ENCODE data around the gene HDHD5.

Gene HDHD5

GRCh38 chr22:17114173-17114897, 44.7 kb downstream of the HDHD5 start:
- Histone ChIP-seq H3K4me3 (IDR thresholded peaks at IDR 0.05; ENCODE audit: insufficient read depth, low read depth, low read length) (no peak overlapping the region), H3K27me3 (ENCODE audit: insufficient read depth, low read depth) (no peaks in the 10 kb centered on the region)
- TF ChIP-seq, protein P1, sequence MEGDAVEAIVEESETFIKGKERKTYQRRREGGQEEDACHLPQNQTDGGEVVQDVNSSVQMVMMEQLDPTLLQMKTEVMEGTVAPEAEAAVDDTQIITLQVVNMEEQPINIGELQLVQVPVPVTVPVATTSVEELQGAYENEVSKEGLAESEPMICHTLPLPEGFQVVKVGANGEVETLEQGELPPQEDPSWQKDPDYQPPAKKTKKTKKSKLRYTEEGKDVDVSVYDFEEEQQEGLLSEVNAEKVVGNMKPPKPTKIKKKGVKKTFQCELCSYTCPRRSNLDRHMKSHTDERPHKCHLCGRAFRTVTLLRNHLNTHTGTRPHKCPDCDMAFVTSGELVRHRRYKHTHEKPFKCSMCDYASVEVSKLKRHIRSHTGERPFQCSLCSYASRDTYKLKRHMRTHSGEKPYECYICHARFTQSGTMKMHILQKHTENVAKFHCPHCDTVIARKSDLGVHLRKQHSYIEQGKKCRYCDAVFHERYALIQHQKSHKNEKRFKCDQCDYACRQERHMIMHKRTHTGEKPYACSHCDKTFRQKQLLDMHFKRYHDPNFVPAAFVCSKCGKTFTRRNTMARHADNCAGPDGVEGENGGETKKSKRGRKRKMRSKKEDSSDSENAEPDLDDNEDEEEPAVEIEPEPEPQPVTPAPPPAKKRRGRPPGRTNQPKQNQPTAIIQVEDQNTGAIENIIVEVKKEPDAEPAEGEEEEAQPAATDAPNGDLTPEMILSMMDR (conservative IDR thresholded peaks at IDR 0.05; ENCODE audit: low read depth, low read length): no peak

GRCh38 chr22:17113600-17113999, 45.5 kb downstream of the HDHD5 start:
- no peak overlapping the region for H3K4me2 ChIP-seq
- H2AFZ ChIP-seq (ENCODE audit: low read depth): no peak overlapping the region
- H4K20me1 ChIP-seq (ENCODE audit: insufficient read depth): no peaks in the 10 kb centered on the region
- H3K4me3 ChIP-seq (IDR thresholded peaks at IDR 0.05; ENCODE audit: insufficient read depth, low read depth, low read length): no peak overlapping the region
- peaks cover 10% of the 10 kb centered on the region for H3K4me1 ChIP-seq (ENCODE audit: low read depth, poor library complexity, severe bottlenecking)
- H3K27ac ChIP-seq: no peak overlapping the region
- no peak overlapping the region for H3K9ac ChIP-seq
- TF ChIP-seq, protein P1 (conservative IDR thresholded peaks at IDR 0.05; ENCODE audit: low read depth, low read length): no peak
- no peaks in the 10 kb centered on the region for H3K27me3 ChIP-seq (ENCODE audit: insufficient read depth, low read depth)
- no peaks in the 10 kb centered on the region for H3K36me3 ChIP-seq (ENCODE audit: insufficient read depth)
- no peaks in the 10 kb centered on the region for H3K79me2 ChIP-seq (ENCODE audit: insufficient read depth, low read depth)

More at GRCh38 chr22:17114173-17114897, 44.7 kb downstream of the HDHD5 start:
- Histone ChIP-seq H3K4me2 (no peak overlapping the region), H4K20me1 (ENCODE audit: insufficient read depth) (no peaks in the 10 kb centered on the region), H3K9ac (no peak overlapping the region), H2AFZ (ENCODE audit: low read depth) (no peak overlapping the region), H3K4me1 (ENCODE audit: low read depth, poor library complexity, severe bottlenecking) (peaks cover 10% of the 10 kb centered on the region), H3K79me2 (ENCODE audit: insufficient read depth, low read depth) (no peaks in the 10 kb centered on the region), H3K27ac (no peak overlapping the region), H3K36me3 (ENCODE audit: insufficient read depth) (no peaks in the 10 kb centered on the region)

DNA sequence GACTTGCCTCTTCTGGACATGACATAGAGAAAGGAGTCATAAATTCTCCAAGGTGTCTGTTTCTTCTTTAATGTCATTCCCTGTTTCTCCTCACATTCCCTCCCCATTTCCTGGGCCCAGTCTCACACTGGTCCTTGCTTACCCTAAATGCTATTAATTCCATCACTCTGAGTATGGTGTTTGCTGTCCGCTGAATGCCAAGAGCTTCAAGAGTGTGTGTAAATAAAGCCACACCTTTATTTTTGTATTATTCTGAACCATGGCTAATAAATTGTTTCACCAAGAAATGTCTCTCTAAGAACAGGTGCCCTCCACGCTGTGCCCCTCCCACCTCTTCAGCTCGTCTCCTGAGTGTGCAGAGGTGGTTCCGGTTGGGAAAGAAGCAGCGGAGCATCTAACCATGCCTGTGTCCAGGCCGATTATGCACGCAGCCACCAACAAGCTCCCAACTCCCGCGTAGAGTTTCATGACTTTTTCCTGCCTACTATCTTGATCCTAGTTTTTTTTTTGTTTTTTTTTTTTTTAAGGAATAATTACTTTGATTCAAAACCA, 46.5 kb downstream of the HDHD5 start:
- Histone ChIP-seq H3K4me3 (IDR thresholded peaks at IDR 0.05; ENCODE audit: insufficient read depth, low read depth, low read length) (no peak overlapping the region), H4K20me1 (ENCODE audit: insufficient read depth) (no peaks in the 10 kb centered on the region), H3K9ac (no peak overlapping the region), H3K36me3 (ENCODE audit: insufficient read depth) (no peaks in the 10 kb centered on the region), H3K4me2 (no peak overlapping the region), H3K27ac (no peak overlapping the region), H3K27me3 (ENCODE audit: insufficient read depth, low read depth) (no peaks in the 10 kb centered on the region), H3K4me1 (ENCODE audit: low read depth, poor library complexity, severe bottlenecking) (peaks cover under 1% of the 10 kb centered on the region), H2AFZ (ENCODE audit: low read depth) (no peak overlapping the region), H3K79me2 (ENCODE audit: insufficient read depth, low read depth) (no peaks in the 10 kb centered on the region)
- TF ChIP-seq, protein P1 (conservative IDR thresholded peaks at IDR 0.05; ENCODE audit: low read depth, low read length): no peak

DNA sequence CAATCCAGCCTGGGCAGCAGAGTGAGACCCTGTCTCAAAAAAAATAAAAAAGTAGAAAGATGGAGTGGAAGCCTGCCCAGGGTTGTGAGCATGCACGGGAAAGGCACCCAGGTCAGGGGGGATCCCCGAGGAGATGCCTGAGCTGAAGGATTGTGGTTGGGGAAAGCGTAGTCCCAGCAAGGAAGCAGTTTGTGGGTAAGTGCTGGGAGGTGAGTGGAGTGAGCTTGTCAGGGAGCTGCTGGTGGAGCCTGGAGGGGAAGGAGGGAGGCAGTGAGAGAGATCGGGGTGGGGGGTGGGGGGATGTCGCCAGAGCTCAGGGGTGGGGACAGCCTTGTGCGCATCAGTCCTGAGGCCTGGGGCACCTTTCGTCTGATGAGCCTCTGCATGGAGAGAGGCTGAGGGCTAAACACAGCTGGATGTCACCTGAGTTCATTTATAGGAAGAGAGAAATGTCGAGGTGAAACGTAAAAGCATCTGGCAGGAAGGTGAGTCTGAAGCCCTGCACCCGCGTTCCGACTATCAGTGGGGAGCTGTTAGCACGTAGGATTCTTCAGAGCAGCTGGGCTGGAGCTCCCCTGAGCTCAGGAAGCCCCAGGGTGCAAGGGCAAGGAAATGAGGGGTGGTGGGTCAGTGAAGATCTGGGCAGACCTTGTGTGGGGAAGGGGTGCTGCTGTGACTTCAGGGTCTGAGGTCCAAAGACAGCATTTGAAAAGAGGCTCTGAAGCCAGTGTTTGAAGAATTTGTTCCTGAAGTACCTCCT, 48.1 kb downstream of the HDHD5 start:
- H3K4me2 ChIP-seq: no peak overlapping the region
- no peaks in the 10 kb centered on the region for H4K20me1 ChIP-seq (ENCODE audit: insufficient read depth)
- TF ChIP-seq, protein P1 (conservative IDR thresholded peaks at IDR 0.05; ENCODE audit: low read depth, low read length): no peak
- H2AFZ ChIP-seq (ENCODE audit: low read depth): no peak overlapping the region
- H3K27me3 ChIP-seq (ENCODE audit: insufficient read depth, low read depth): no peaks in the 10 kb centered on the region
- H3K4me1 ChIP-seq (ENCODE audit: low read depth, poor library complexity, severe bottlenecking): no peaks in the 10 kb centered on the region
- H3K36me3 ChIP-seq (ENCODE audit: insufficient read depth): no peaks in the 10 kb centered on the region
- no peaks in the 10 kb centered on the region for H3K79me2 ChIP-seq (ENCODE audit: insufficient read depth, low read depth)
- H3K27ac ChIP-seq: no peak overlapping the region
- no peak overlapping the region for H3K4me3 ChIP-seq (IDR thresholded peaks at IDR 0.05; ENCODE audit: insufficient read depth, low read depth, low read length)
- H3K9ac ChIP-seq: no peak overlapping the region

All from KMS-11 (cell line).